Kidney (tissue), 14 donors: Measurements from ENCODE around the gene RIPPLY3. TPM values are rescaled to one million over a fixed set of nuclear protein-coding genes. Genes with fewer than 3 reads are reported as not detected.
A peak's percentile ranks its signal among the peaks of the same experiment; 100 is the strongest.

Experiments
- DNase-seq, 5 donors: peaks; one replicate each; pipeline ENCODE4 v3.0.0-alpha.2; 2013 to 2020
- FAIRE-seq: peaks from 2 replicates; lab custom pipeline; 2012; peaks lifted over from hg19 to GRCh38; lab: Jason Lieb, UNC
- H3K27ac ChIP-seq, 2 donors: one replicate each; pipeline ENCODE4 v1.7.0; 2013; ENCODE audit warnings: low read depth in 2 of 2, low read length in 2 of 2, inconsistent platforms in 1 of 2
- H3K27me3 ChIP-seq: one replicate; pipeline ENCODE4 v1.7.1; 2013; ENCODE audit warnings: low read length, inconsistent platforms; ENCODE audit not compliant: control insufficient read depth, insufficient read depth
- H3K36me3 ChIP-seq, 3 donors: one replicate each; pipeline versions ENCODE4 v1.7.0 to v1.7.1; 2013; ENCODE audit warnings: low read length in 3 of 3, control low read depth in 1 of 3, inconsistent platforms in 1 of 3; ENCODE audit not compliant: insufficient read depth in 3 of 3, control insufficient read depth in 2 of 3
- H3K4me1 ChIP-seq, 3 donors: one replicate each; pipeline versions ENCODE4 v1.7.0 to v1.7.1; 2013; ENCODE audit warnings: low read length in 3 of 3, inconsistent platforms in 1 of 3, low read depth in 1 of 3; ENCODE audit not compliant: control insufficient read depth in 2 of 3, insufficient read depth in 2 of 3
- H3K4me3 ChIP-seq, 3 donors: one replicate each; pipeline versions ENCODE4 v1.7.0 to v1.8.1; 2013; ENCODE audit warnings: low read length in 3 of 3, control low read depth in 1 of 3, inconsistent platforms in 1 of 3
- H3K9ac ChIP-seq, 3 donors: one replicate each; pipeline versions ENCODE4 v1.7.0 to v1.7.1; 2013; ENCODE audit warnings: low read length in 3 of 3, control low read depth in 1 of 3, inconsistent platforms in 1 of 3
- H3K9me3 ChIP-seq, 3 donors: one replicate each; pipeline versions ENCODE4 v1.7.0 to v1.7.1; 2013; ENCODE audit warnings: low read length in 3 of 3, control low read depth in 1 of 3, inconsistent platforms in 1 of 3; ENCODE audit not compliant: control insufficient read depth in 2 of 3, insufficient read depth in 1 of 3
- CTCF ChIP-seq: IDR thresholded peaks from 3 replicates; pipeline ENCODE4 v1.5.1; 2012; ENCODE audit warnings: mild to moderate bottlenecking, moderate library complexity, borderline replicate concordance; ENCODE audit not compliant: insufficient read depth; ENCODE audit errors: extremely low read depth
- intact Hi-C: fragments of 100-400 bp; cut with DNase I; formaldehyde crosslinking; loops from one replicate; pipeline ENCODE4 v1.11.1; 2022
- polyA plus RNA-seq: library from polyadenylated mRNA; stranded (reverse); fragments of 350-450 nt; fragmentation: Illumina TruSeq; extraction: RNeasy Lipid Tissue Mini Kit (QIAGEN cat#74804); gene quantifications from one replicate; pipeline ENCODE4 v1.2.3, GENCODE V29; 2014; ENCODE audit warnings: low read depth, low replicate concordance; ENCODE audit not compliant: insufficient read depth
- total RNA-seq: library from RNA; stranded (reverse); fragmentation: NEBNext Ultra II Directional; extraction: Animal tissue kit (Norgen Biotek cat#: 25700); gene quantifications from one replicate; pipeline ENCODE4 v1.2.1, GENCODE V29; 2021
- donor health status: control.
- donor health status: control.
- donor health status: control.
- donor health status: control.
- donor health status: control.
- donor health status: DM: yes; HTN: yes; CAD: no.
- donor health status: Normal renal cell carcinoma (clear cell type).

RIPPLY3 gene
- total and polyA plus RNA-seq, 2 donors from 2014 or later: 0.26 to 0.31 TPM

- DNase-seq (no peak), FAIRE-seq (no peak)
- Histone ChIP-seq H3K9ac (no peak overlapping the region), H3K9me3 (no peaks in the 10 kb centered on the region), H3K27me3 (no peaks in the 10 kb centered on the region), H3K36me3 (peaks cover 0 to 4% (median 0%) of the 10 kb centered on the region in 3 donors), H3K4me3 (no peak overlapping the region), H3K4me1 (no peaks in the 10 kb centered on the region), H3K27ac (no peak overlapping the region)
- TF ChIP-seq CTCF: no peak
- intact Hi-C loops: no loop called here
These were observed 44.3 kb upstream of the RIPPLY3 start for GRCh38 chr21:36962098-36962780.

DNA sequence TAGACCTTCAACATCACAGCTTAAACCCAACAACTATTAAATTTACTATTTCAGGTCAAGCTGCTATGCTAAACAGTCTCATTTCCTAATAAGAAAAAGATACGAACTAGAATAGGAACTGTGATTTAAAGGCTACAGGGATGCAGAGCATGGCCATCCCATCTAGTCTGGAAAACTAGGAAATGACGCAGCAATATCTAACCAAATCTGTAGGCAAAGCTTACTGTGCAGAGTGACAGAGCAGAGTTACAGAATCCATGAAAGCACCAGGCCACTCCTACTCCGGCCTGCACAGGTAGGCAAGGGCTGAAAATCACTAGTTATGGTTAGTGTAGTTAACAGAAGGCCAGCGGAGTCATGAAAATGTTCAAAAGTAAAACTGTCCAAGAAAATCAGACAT lies 42.1 kb upstream of the RIPPLY3 start:
- peaks cover 0 to 2% (median 0%) of the 10 kb centered on the region in 3 donors for H3K4me1 ChIP-seq
- no peaks in the 10 kb centered on the region for H3K9me3 ChIP-seq
- no peaks in the 10 kb centered on the region for H3K27me3 ChIP-seq
- no peak for DNase-seq
- H3K36me3 ChIP-seq: peaks cover 0 to 4% (median 0%) of the 10 kb centered on the region in 3 donors
- H3K9ac ChIP-seq: no peak overlapping the region
- FAIRE-seq: no peak
- TF ChIP-seq CTCF: no peak
- intact Hi-C loops: no loop called here
- H3K27ac ChIP-seq: no peak overlapping the region
- H3K4me3 ChIP-seq: no peak overlapping the region

DNA sequence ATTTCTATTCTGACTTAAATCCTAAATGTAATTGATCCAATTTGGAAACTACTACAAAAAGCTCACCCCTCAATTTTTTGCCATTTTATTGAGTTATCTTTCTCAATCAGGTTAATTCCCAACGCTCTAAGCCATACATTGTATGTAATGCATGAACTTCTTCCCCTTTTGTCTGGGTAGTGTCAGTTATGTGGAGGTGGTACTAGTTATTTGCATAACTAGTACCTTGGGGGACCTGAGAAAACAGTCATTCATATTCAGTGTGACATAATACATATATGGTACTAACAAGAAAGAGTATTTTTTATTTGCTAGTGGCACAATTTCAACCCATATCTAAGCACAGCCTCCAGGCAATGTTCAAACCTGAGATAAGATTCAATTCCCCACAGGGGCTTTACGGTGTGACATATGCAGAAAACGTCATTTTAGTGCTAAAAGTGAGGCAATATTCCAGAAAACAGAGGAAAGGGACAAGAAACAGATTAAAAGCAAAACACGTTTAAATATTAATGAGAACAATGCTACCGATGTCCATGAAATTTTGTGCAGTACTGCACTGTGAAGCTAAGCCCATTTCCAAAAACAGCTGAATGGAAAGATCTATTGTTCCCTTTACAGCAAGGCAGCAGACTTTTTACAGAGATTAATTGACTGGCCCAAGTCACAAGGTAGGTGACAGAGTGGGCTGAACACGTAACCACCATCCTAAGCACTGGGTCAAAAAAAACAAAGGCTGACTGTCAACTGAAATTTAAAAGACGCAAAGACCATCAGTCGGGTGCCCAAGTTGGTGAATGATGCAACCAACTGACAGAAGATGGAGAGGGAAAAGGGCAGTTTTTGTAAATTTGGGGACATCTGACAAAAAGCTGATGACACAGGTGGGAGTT lies 41.4 kb upstream of the RIPPLY3 start:
- intact Hi-C loops: no loop called here
- peaks cover 0 to 4% (median 0%) of the 10 kb centered on the region in 3 donors for H3K36me3 ChIP-seq
- H3K9ac ChIP-seq: peak overlapping the region in 1 of 3 donors; percentile 24
- no peak for TF ChIP-seq CTCF
- no peaks in the 10 kb centered on the region for H3K9me3 ChIP-seq
- H3K27me3 ChIP-seq: no peaks in the 10 kb centered on the region
- peak overlapping the region in 1 of 3 donors; percentile 76 for H3K4me3 ChIP-seq
- H3K4me1 ChIP-seq: peaks cover 0 to 2% (median 0%) of the 10 kb centered on the region in 3 donors
- DNase-seq (no peak), FAIRE-seq (no peak)
- H3K27ac ChIP-seq: no peak overlapping the region
